Uterus (tissue), 4 donors: ENCODE results near the gene ASTN2. TPM values are rescaled to one million over a fixed set of nuclear protein-coding genes. Genes with fewer than 3 reads are reported as not detected.

ENCODE experiments used
- DNase-seq, 2 donors: peaks; one replicate each; pipeline ENCODE4 v3.0.0-alpha.2; 2019 to 2020
- H3K27ac ChIP-seq, 2 donors: fragments of 200-600 bp; sonication (generic); 1 replicate in 1 of 2; 2 replicates in 1 of 2; pipeline ENCODE4 v1.5.1; 2016 to 2018
- H3K27me3 ChIP-seq, 2 donors: fragments of 200-600 bp; sonication (generic); one replicate each; pipeline ENCODE4 v1.5.1; 2018 to 2019; ENCODE audit warnings: control low read depth in 1 of 2
- H3K36me3 ChIP-seq, 2 donors: fragments of 200-600 bp; sonication (generic); one replicate each; pipeline ENCODE4 v1.5.1; 2019; ENCODE audit warnings: control low read depth in 1 of 2
- H3K4me1 ChIP-seq, 2 donors: fragments of 200-600 bp; sonication (generic); one replicate each; pipeline ENCODE4 v1.5.1; 2018 to 2019; ENCODE audit warnings: control low read depth in 1 of 2
- H3K4me3 ChIP-seq, 2 donors: fragments of 200-600 bp; sonication (generic); 1 replicate in 1 of 2; 2 replicates in 1 of 2; pipeline ENCODE4 v1.5.1; 2018 to 2019; ENCODE audit warnings: mild to moderate bottlenecking in 1 of 2
- H3K9me3 ChIP-seq, 2 donors: fragments of 200-600 bp; sonication (generic); one replicate each; pipeline ENCODE4 v1.5.1; 2019; ENCODE audit warnings: control low read depth in 1 of 2
- POLR2A ChIP-seq, 2 donors: fragments of 450-650 bp; IDR thresholded peaks; one replicate each; pipeline ENCODE4 v1.6.1; 2016; ENCODE audit warnings: antibody characterized with exemption in 2 of 2, mild to moderate bottlenecking in 1 of 2, moderate library complexity in 1 of 2
- intact Hi-C: fragments of 100-400 bp; cut with DNase I; formaldehyde crosslinking; loops from one replicate; pipeline ENCODE4 v1.15.1; 2023; ENCODE audit warnings: low total_unique reads
- total RNA-seq, 4 donors: library from RNA; depleted of rRNA in 3 of 4; stranded (reverse); fragments of >200 nt in 3 of 4; gene quantifications; one replicate each; pipeline versions ENCODE4 v1.1.0 to v1.2.4, GENCODE V29; 2014 to 2023
- TF ChIP-seq, protein P1 (sequence below), 4 experiments: fragments of 200-600 bp in 2 of 4; fragments of 450-650 bp in 2 of 4; sonication (generic) in 2 of 4; IDR thresholded peaks; one replicate each; pipeline ENCODE4 v1.5.1; 2016 to 2019; ENCODE audit warnings: antibody characterized with exemption in 4 of 4, mild to moderate bottlenecking in 2 of 4, moderate library complexity in 1 of 4
- donor health status: DM: yes; HTN: yes; CAD: no.

ASTN2 gene
- total RNA-seq, 4 donors from 2014 or later: 1.8 to 8.6 (median 6.7) TPM

DNA sequence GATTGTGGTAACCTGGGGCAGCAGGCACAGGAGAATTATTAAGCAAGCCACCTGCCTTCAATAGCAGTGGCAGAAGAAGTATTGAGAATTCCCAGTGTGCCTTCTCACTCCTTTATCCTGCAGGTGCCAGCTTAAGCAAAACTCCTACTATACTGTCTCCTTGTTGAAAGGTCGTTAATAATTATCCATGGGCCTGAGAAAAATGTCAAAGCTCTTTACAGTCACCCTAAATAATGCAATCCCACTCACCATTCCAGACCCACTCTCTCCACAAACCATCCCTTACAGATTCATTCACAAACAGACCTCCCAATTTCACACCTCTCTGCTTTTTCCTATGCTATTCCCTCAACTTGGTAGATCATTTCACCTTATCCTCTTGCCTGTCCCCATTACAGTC, 889.2 kb downstream of the ASTN2 start:
- H3K4me1 ChIP-seq: no peaks in the 10 kb centered on the region
- TF ChIP-seq, protein P1, sequence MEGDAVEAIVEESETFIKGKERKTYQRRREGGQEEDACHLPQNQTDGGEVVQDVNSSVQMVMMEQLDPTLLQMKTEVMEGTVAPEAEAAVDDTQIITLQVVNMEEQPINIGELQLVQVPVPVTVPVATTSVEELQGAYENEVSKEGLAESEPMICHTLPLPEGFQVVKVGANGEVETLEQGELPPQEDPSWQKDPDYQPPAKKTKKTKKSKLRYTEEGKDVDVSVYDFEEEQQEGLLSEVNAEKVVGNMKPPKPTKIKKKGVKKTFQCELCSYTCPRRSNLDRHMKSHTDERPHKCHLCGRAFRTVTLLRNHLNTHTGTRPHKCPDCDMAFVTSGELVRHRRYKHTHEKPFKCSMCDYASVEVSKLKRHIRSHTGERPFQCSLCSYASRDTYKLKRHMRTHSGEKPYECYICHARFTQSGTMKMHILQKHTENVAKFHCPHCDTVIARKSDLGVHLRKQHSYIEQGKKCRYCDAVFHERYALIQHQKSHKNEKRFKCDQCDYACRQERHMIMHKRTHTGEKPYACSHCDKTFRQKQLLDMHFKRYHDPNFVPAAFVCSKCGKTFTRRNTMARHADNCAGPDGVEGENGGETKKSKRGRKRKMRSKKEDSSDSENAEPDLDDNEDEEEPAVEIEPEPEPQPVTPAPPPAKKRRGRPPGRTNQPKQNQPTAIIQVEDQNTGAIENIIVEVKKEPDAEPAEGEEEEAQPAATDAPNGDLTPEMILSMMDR (IDR thresholded peaks at IDR 0.05): no peak
- no peak for TF ChIP-seq POLR2A (IDR thresholded peaks at IDR 0.05)
- no peaks in the 10 kb centered on the region for H3K36me3 ChIP-seq
- no peaks in the 10 kb centered on the region for H3K9me3 ChIP-seq
- no peak overlapping the region for H3K4me3 ChIP-seq
- intact Hi-C loops: no loop called here
- H3K27ac ChIP-seq: no peak overlapping the region
- H3K27me3 ChIP-seq: no peaks in the 10 kb centered on the region
- DNase-seq: no peak

DNA sequence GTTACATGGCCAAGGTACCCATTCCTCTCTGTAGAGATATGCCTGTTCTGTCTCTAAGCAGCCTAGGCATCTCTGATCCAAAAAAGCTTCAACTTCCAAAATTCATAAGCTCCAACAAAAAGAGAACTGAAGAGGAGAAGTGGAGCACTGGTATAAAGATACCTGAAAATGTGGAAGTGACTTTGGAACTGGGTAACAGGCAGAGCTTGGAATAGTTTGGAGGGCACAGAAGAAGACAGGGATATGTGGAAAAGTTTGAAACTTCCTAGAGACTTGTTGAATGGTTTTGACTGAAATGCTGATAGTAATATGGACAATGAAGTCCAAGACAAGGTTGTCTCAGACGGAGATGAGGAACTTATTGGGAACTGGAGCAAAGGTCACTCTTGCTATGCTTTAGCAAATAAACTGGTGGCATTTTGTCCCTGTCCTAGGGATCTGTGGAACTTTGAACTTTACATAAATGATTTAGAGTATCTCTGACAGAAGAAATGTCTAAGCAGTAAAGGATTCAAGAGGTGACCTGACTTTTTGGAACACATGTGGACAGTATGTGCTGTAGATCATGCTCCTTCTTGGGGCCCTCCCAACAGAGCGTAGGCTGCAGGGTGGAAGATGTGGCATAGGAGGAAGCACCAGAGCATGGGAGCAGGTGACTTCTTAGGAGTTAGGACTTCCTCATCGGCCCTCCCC, 889.9 kb downstream of the ASTN2 start:
- Histone ChIP-seq H3K27ac (no peak overlapping the region), H3K9me3 (no peaks in the 10 kb centered on the region), H3K27me3 (no peaks in the 10 kb centered on the region), H3K4me1 (no peaks in the 10 kb centered on the region), H3K36me3 (no peaks in the 10 kb centered on the region), H3K4me3 (no peak overlapping the region)
- TF ChIP-seq, protein P1 (IDR thresholded peaks at IDR 0.05): no peak
- TF ChIP-seq POLR2A (IDR thresholded peaks at IDR 0.05): no peak
- DNase-seq: no peak
- intact Hi-C loops: no loop called here

DNA sequence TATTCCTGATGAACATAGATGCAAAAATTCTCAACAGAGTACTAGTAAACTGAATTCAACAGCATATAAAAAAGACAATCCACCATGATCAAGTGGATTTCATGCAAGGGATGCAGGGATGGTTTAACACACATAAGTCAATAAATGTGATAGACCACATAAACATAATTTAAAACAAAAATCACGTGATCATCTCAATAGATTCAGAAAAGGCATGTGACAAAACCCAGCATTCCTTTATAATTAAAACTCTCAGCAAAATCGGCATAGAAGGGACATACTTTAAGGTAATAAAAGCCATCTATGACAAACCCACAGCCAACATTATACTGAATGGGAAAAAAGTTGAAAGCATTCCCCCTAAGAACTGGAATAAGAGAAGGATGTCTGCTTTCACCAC, 894.6 kb downstream of the ASTN2 start:
- DNase-seq: no peak
- intact Hi-C loops: no loop called here
- H3K36me3 ChIP-seq: no peaks in the 10 kb centered on the region
- no peak overlapping the region for H3K4me3 ChIP-seq
- no peaks in the 10 kb centered on the region for H3K9me3 ChIP-seq
- TF ChIP-seq POLR2A (IDR thresholded peaks at IDR 0.05): no peak
- TF ChIP-seq, protein P1 (IDR thresholded peaks at IDR 0.05): no peak
- H3K27me3 ChIP-seq: no peaks in the 10 kb centered on the region
- H3K4me1 ChIP-seq: no peaks in the 10 kb centered on the region
- no peak overlapping the region for H3K27ac ChIP-seq

DNA sequence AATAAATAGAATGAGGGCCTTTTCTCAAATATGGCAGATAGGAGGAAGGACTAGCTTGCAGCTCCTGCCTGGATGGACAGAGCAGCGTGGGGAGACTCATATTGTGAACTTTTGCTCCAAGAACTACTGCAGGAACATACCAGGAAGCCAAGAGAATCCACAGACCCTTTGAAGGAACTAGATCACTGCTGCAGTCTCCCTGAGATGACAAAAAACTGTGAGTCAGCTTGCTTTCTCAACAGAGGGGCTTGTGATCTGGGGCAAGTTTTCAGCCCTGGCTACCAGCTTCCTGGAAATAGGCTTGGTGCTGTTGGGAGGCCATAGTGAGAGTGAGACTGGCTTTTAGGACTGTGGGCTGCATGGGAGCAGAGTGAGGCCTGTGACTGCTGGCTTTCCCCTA, 898.4 kb downstream of the ASTN2 start:
- no peak for TF ChIP-seq POLR2A (IDR thresholded peaks at IDR 0.05)
- TF ChIP-seq, protein P1 (IDR thresholded peaks at IDR 0.05): no peak
- Histone ChIP-seq H3K4me1 (no peaks in the 10 kb centered on the region), H3K4me3 (no peak overlapping the region), H3K36me3 (no peaks in the 10 kb centered on the region), H3K27me3 (no peaks in the 10 kb centered on the region), H3K9me3 (no peaks in the 10 kb centered on the region), H3K27ac (no peak overlapping the region)
- intact Hi-C loops: no loop called here
- no peak for DNase-seq

DNA sequence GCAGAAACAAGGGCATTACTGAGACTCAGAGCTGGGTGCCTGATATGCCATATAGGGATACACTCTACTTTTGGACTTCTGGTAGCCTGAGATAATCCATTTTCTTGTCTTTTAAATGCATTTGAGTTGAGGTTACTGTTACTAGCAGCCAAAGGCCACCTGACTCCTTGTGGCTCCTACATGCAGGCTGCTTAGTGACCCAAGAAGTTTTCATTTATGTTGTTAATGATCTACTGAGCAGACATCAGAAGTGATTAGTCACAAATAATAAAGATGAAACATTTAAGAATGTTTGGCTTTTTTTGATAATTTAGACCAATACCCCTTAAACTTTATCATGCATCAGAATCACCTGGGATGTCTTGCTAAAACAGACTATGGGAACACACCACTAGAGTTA, 899.3 kb downstream of the ASTN2 start:
- no peak overlapping the region for H3K27ac ChIP-seq
- no peak for TF ChIP-seq POLR2A (IDR thresholded peaks at IDR 0.05)
- TF ChIP-seq, protein P1 (IDR thresholded peaks at IDR 0.05): no peak
- intact Hi-C loops: no loop called here

More for the DNA sequence above, 899.3 kb downstream of the ASTN2 start:
- H3K4me1 ChIP-seq: no peaks in the 10 kb centered on the region
- no peaks in the 10 kb centered on the region for H3K9me3 ChIP-seq
- H3K4me3 ChIP-seq: no peak overlapping the region
- DNase-seq: no peak
- no peaks in the 10 kb centered on the region for H3K27me3 ChIP-seq
- no peaks in the 10 kb centered on the region for H3K36me3 ChIP-seq
